WTC11 (cell line): Measurements from ENCODE around the gene EPDR1. TPM values are rescaled to one million over a fixed set of nuclear protein-coding genes. Genes with fewer than 3 reads are reported as not detected.

Experiments
- ATAC-seq: fragments of 200-7000 bp; cut with Tn5 transposase; 2 replicates; pipeline ENCODE4 v1.10.0; 2021; ENCODE audit warnings: mild to moderate bottlenecking, moderate library complexity
- CTCF ChIA-PET: fragments of 300-600 bp; sonication (Branson Sonifier 250); formaldehyde crosslinking; loops from one replicate; lab custom pipeline; 2021; ENCODE audit warnings: antibody characterized with exemption; lab: Charles Lee
- POLR2A ChIA-PET: fragments of 350-600 bp; sonication (Branson Sonifier 250); formaldehyde crosslinking; loops from one replicate; lab custom pipeline; 2021; ENCODE audit warnings: antibody characterized with exemption; lab: Charles Lee
- DNase-seq: peaks from one replicate; pipeline ENCODE4 v3.0.0; 2021; ENCODE audit warnings: low spot score
- H3K27ac Mint-ChIP-seq: 2 replicates; pipeline ENCODE4 v1.8.0; 2021; ENCODE audit warnings: mixed read lengths
- H3K27me3 Mint-ChIP-seq: 2 replicates; pipeline ENCODE4 v1.8.0; 2021; ENCODE audit warnings: low read depth, mild to moderate bottlenecking, moderate library complexity, mixed read lengths
- H3K36me3 Mint-ChIP-seq: 2 replicates; pipeline ENCODE4 v1.8.0; 2021; ENCODE audit warnings: mixed read lengths
- H3K4me1 Mint-ChIP-seq: 2 replicates; pipeline ENCODE4 v1.8.0; 2022; ENCODE audit warnings: mixed read lengths
- H3K4me3 Mint-ChIP-seq: 2 replicates; pipeline ENCODE4 v1.8.0; 2021; ENCODE audit warnings: mild to moderate bottlenecking, moderate library complexity, mixed read lengths
- H3K9me3 Mint-ChIP-seq: 2 replicates; pipeline ENCODE4 v1.8.0; 2021; ENCODE audit warnings: mixed read lengths
- CBFB ChIP-seq: sonication (generic); formaldehyde crosslinking; IDR thresholded peaks from 2 replicates; pipeline ENCODE4 v1.8.1; 2022; ENCODE audit warnings: mild to moderate bottlenecking, low read depth, missing genetic modification reagents
- CREB1 ChIP-seq: sonication (generic); formaldehyde crosslinking; IDR thresholded peaks from 2 replicates; pipeline ENCODE4 v1.8.0; 2023; ENCODE audit warnings: mild to moderate bottlenecking, missing genetic modification reagents
- CTCF ChIP-seq: fragments of 200-600 bp; IDR thresholded peaks from 2 replicates; pipeline ENCODE4 v1.8.0; 2022; ENCODE audit warnings: antibody characterized with exemption
- E2F1 ChIP-seq: sonication (generic); formaldehyde crosslinking; IDR thresholded peaks from 2 replicates; pipeline ENCODE4 v1.8.0; 2022; ENCODE audit warnings: mild to moderate bottlenecking, missing genetic modification reagents
- E2F5 ChIP-seq: sonication (generic); formaldehyde crosslinking; IDR thresholded peaks from 2 replicates; pipeline ENCODE4 v1.8.1; 2022; ENCODE audit warnings: mild to moderate bottlenecking, moderate library complexity, missing genetic modification reagents
- ETV6 ChIP-seq: sonication (generic); formaldehyde crosslinking; IDR thresholded peaks from 2 replicates; pipeline ENCODE4 v1.8.1; 2022; ENCODE audit warnings: mild to moderate bottlenecking, missing genetic modification reagents
- FOXK1 ChIP-seq: sonication (generic); formaldehyde crosslinking; IDR thresholded peaks from 2 replicates; pipeline ENCODE4 v1.8.0; 2022; ENCODE audit warnings: mild to moderate bottlenecking, moderate library complexity, missing genetic modification reagents
- FOXP1 ChIP-seq: sonication (generic); formaldehyde crosslinking; IDR thresholded peaks from 2 replicates; pipeline ENCODE4 v1.8.0; 2022; ENCODE audit warnings: missing genetic modification reagents, mild to moderate bottlenecking, moderate library complexity, borderline replicate concordance
- FOXP4 ChIP-seq: sonication (generic); formaldehyde crosslinking; IDR thresholded peaks from 2 replicates; pipeline ENCODE4 v1.8.0; 2022; ENCODE audit warnings: mild to moderate bottlenecking, missing genetic modification reagents
- HMGXB4 ChIP-seq: sonication (generic); formaldehyde crosslinking; IDR thresholded peaks from 2 replicates; pipeline ENCODE4 v1.8.1; 2023; ENCODE audit warnings: mild to moderate bottlenecking, moderate library complexity, missing genetic modification reagents
- KAT7 ChIP-seq: sonication (generic); formaldehyde crosslinking; IDR thresholded peaks from 2 replicates; pipeline ENCODE4 v1.8.1; 2023; ENCODE audit warnings: missing genetic modification reagents, mild to moderate bottlenecking, borderline replicate concordance
- MYBL2 ChIP-seq: sonication (generic); formaldehyde crosslinking; IDR thresholded peaks from 2 replicates; pipeline ENCODE4 v1.8.1; 2023; ENCODE audit warnings: mild to moderate bottlenecking, moderate library complexity, missing genetic modification reagents
- NR1H2 ChIP-seq: sonication (generic); formaldehyde crosslinking; IDR thresholded peaks from 2 replicates; pipeline ENCODE4 v1.9.0; 2021; ENCODE audit warnings: mild to moderate bottlenecking, moderate library complexity, missing genetic modification reagents
- OVOL2 ChIP-seq: fragments of 250-450 bp; sonication (Bioruptor Pico); IDR thresholded peaks from 2 replicates; pipeline ENCODE4 v1.9.0; 2021; ENCODE audit warnings: mild to moderate bottlenecking, borderline replicate concordance
- SMAD3 ChIP-seq: sonication (generic); formaldehyde crosslinking; IDR thresholded peaks from 2 replicates; pipeline ENCODE4 v1.8.0; 2022; ENCODE audit warnings: missing genetic modification reagents, mild to moderate bottlenecking, borderline replicate concordance
- TEAD4 ChIP-seq: sonication (generic); formaldehyde crosslinking; IDR thresholded peaks from 2 replicates; pipeline ENCODE4 v1.8.0; 2022; ENCODE audit warnings: mild to moderate bottlenecking, missing genetic modification reagents
- USF2 ChIP-seq: sonication (generic); formaldehyde crosslinking; IDR thresholded peaks from 2 replicates; pipeline ENCODE4 v1.8.1; 2023; ENCODE audit warnings: mild to moderate bottlenecking, missing genetic modification reagents, moderate library complexity
- ZBTB21 ChIP-seq: sonication (generic); formaldehyde crosslinking; IDR thresholded peaks from 2 replicates; pipeline ENCODE4 v1.8.1; 2023; ENCODE audit warnings: mild to moderate bottlenecking, missing genetic modification reagents, borderline replicate concordance
- ZBTB43 ChIP-seq: sonication (generic); formaldehyde crosslinking; IDR thresholded peaks from 2 replicates; pipeline ENCODE4 v1.8.1; 2023; ENCODE audit warnings: mild to moderate bottlenecking, missing genetic modification reagents
- ZMAT4 ChIP-seq: fragments of 250-450 bp; sonication (Bioruptor Pico); IDR thresholded peaks from 2 replicates; pipeline ENCODE4 v1.9.0; 2021; ENCODE audit warnings: mild to moderate bottlenecking
- ZNF138 ChIP-seq: sonication (generic); formaldehyde crosslinking; conservative IDR thresholded peaks from 2 replicates; pipeline ENCODE4 v1.8.1; 2022; ENCODE audit warnings: mild to moderate bottlenecking, moderate library complexity, missing genetic modification reagents
- ZNF232 ChIP-seq: sonication (generic); formaldehyde crosslinking; IDR thresholded peaks from 2 replicates; pipeline ENCODE4 v1.8.0; 2022; ENCODE audit warnings: mild to moderate bottlenecking, missing genetic modification reagents
- ZNF263 ChIP-seq: sonication (generic); formaldehyde crosslinking; IDR thresholded peaks from 2 replicates; pipeline ENCODE4 v1.8.1; 2022; ENCODE audit warnings: low read depth, mild to moderate bottlenecking, moderate library complexity, missing genetic modification reagents
- total RNA-seq: library from RNA; stranded (reverse); gene quantifications from 3 replicates; pipeline ENCODE4 v1.2.3, GENCODE V29; 2021

Gene EPDR1
- total RNA-seq, 1 experiment from 2014 or later: 7.4 TPM

- TF ChIP-seq HMGXB4 (peak; percentile 87), ZNF263 (CRISPR knock-in tag) (no peak), ZNF232 (CRISPR knock-in tag) (no peak), FOXK1 (CRISPR knock-in tag) (no peak), OVOL2 (CRISPR knock-in tag) (no peak), KAT7 (CRISPR knock-in tag) (0 out of 2 replicates have a peak, but pooled peaks have one; percentile 60), NR1H2 (no peak), SMAD3 (CRISPR knock-in tag) (no peak), E2F1 (no peak), ZBTB43 (CRISPR knock-in tag) (peak; percentile 76; the same call in 1 of the 2 replicates), TEAD4 (no peak), ETV6 (CRISPR knock-in tag) (peak; percentile 69; the same call in 1 of the 2 replicates), ZNF138 (no peak), E2F5 (no peak), CREB1 (CRISPR knock-in tag) (no peak), CTCF (no peak)
These were observed 687 bp downstream of the EPDR1 start (continued) for GRCh38 chr7:37920849-37921805.

- peaks cover 17% of the 10 kb centered on the region; the same call in 1 of the 2 replicates for H3K9me3 Mint-ChIP-seq
- ChIA-PET CTCF (interaction anchor here (0.7 to 2.1 kb wide), 4 partner anchors 8 to 424 kb away, joined by 3 to 8 read pairs (median 3); no protein-coding TSS in a partner anchor), POLR2A (no interaction called here)
- H3K36me3 Mint-ChIP-seq: peaks cover 7% of the 10 kb centered on the region
- peak overlapping the region; percentile 75 for H3K4me3 Mint-ChIP-seq
- H3K27me3 Mint-ChIP-seq: peaks cover 44% of the 10 kb centered on the region
- H3K27ac Mint-ChIP-seq: no peak overlapping the region
- H3K4me1 Mint-ChIP-seq: peaks cover 13% of the 10 kb centered on the region
- ATAC-seq (no peak), DNase-seq (no peak)
- TF ChIP-seq FOXP4 (CRISPR knock-in tag): no peak
- no peak for TF ChIP-seq TEAD4
- TF ChIP-seq MYBL2 (CRISPR knock-in tag): no peak
- TF ChIP-seq FOXP1 (CRISPR knock-in tag): no peak
- TF ChIP-seq CBFB (CRISPR knock-in tag): no peak
- TF ChIP-seq USF2 (CRISPR knock-in tag): no peak
- no peak for TF ChIP-seq ZBTB21 (CRISPR knock-in tag)
- no peak for TF ChIP-seq ETV6 (CRISPR knock-in tag)
- no peak for TF ChIP-seq ZMAT4 (CRISPR knock-in tag)
These were observed 1.4 kb downstream of the EPDR1 start for GRCh38 chr7:37921876-37922275.
